Vagina (tissue), 2 donors: Measurements from ENCODE around the gene RPL36. TPM values are rescaled to one million over a fixed set of nuclear protein-coding genes. Genes with fewer than 3 reads are reported as not detected.

Experiments
- DNase-seq, 2 donors: peaks; one replicate each; pipeline ENCODE4 v3.0.0-alpha.2; 2017; ENCODE audit errors: extremely low spot score in 2 of 2
- H3K27ac ChIP-seq: fragments of 200-600 bp; sonication (generic); one replicate; pipeline ENCODE4 v1.5.1; 2019
- H3K27me3 ChIP-seq: fragments of 200-600 bp; sonication (generic); one replicate; pipeline ENCODE4 v1.5.1; 2019
- H3K36me3 ChIP-seq, 2 donors: fragments of 200-600 bp; sonication (generic); one replicate each; pipeline ENCODE4 v1.5.1; 2017 to 2019
- H3K4me1 ChIP-seq: fragments of 200-600 bp; sonication (generic); one replicate; pipeline ENCODE4 v1.5.1; 2019
- H3K4me3 ChIP-seq, 2 donors: fragments of 200-600 bp; sonication (generic); 1 replicate in 1 of 2; 2 replicates in 1 of 2; pipeline ENCODE4 v1.5.1; 2016 to 2019
- H3K9me3 ChIP-seq: fragments of 200-600 bp; sonication (generic); one replicate; pipeline ENCODE4 v1.5.1; 2019
- POLR2A ChIP-seq, 2 donors: fragments of 450-650 bp; IDR thresholded peaks; one replicate each; pipeline ENCODE4 v1.6.1; 2017; ENCODE audit warnings: antibody characterized with exemption in 2 of 2, mild to moderate bottlenecking in 2 of 2, moderate library complexity in 2 of 2
- POLR2AphosphoS5 ChIP-seq, 2 donors: sonication (generic); formaldehyde crosslinking; IDR thresholded peaks; one replicate each; pipeline ENCODE4 v1.9.0; 2017; ENCODE audit warnings: antibody characterized with exemption in 2 of 2, mild to moderate bottlenecking in 2 of 2, low read depth in 1 of 2; ENCODE audit not compliant: insufficient read depth in 1 of 2
- intact Hi-C: fragments of 100-400 bp; cut with DNase I; formaldehyde crosslinking; loops from one replicate; pipeline ENCODE4 v1.15.1; 2023
- total RNA-seq: library from RNA; depleted of rRNA; stranded (reverse); fragments of >200 nt; gene quantifications from one replicate; pipeline ENCODE4 v1.2.3, GENCODE V29; 2016
- TF ChIP-seq, protein P1 (sequence below), 3 experiments: fragments of 450-650 bp in 2 of 3; fragments of 200-600 bp in 1 of 3; sonication (generic) in 1 of 3; IDR thresholded peaks; one replicate each; pipeline ENCODE4 v1.5.1; 2017 to 2019; ENCODE audit warnings: antibody characterized with exemption in 3 of 3, mild to moderate bottlenecking in 2 of 3, moderate library complexity in 2 of 3

Gene RPL36
- total RNA-seq, 1 donor from 2014 or later: 703 TPM

DNA sequence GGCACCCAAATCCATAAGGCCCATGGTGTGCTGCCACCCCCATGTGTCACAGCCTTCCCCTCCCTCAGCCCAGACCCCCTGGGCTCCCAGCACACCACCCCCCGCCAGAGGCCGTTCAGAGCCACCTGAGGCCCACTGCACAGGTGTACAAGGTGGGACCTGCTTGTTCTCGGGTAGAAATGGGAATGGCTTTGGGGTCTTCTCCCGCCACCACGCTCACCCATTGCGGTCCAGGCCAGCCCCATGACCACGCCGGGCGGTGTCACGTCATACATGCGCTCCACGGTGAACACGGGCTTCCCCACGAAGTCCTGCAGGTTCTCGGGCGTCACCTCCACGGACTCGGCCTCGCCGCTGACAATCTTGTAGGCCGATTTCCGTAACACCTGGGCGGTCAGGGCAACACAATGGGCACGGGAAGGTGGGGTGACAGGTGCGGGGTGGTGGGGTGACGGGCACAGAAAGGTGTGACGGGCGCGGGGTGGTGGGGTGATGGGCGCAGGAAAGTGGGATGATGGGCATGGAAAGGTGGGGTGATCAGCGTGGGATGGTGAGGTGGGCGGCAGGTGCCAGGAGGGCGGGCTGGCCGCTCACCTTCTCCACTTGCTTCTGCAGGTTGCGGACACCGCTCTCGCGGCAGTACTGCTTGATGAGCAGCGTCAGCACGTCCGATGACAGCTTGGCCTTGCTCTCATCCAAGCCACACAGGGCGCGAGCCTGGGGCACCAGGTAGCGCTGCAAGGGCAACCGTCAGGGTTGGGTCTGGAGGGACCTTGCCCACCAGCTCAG is 4.3 kb downstream of the RPL36 start:
- H3K36me3 ChIP-seq: peaks cover 0 to 53% of the 10 kb centered on the region in 2 donors
- no peak overlapping the region for H3K27ac ChIP-seq
- intact Hi-C loops: no loop called here
- H3K9me3 ChIP-seq: no peaks in the 10 kb centered on the region
- DNase-seq: no peak
- H3K4me1 ChIP-seq: peaks cover 34% of the 10 kb centered on the region
- no peaks in the 10 kb centered on the region for H3K27me3 ChIP-seq
- H3K4me3 ChIP-seq: no peak overlapping the region
- TF ChIP-seq, protein P1, sequence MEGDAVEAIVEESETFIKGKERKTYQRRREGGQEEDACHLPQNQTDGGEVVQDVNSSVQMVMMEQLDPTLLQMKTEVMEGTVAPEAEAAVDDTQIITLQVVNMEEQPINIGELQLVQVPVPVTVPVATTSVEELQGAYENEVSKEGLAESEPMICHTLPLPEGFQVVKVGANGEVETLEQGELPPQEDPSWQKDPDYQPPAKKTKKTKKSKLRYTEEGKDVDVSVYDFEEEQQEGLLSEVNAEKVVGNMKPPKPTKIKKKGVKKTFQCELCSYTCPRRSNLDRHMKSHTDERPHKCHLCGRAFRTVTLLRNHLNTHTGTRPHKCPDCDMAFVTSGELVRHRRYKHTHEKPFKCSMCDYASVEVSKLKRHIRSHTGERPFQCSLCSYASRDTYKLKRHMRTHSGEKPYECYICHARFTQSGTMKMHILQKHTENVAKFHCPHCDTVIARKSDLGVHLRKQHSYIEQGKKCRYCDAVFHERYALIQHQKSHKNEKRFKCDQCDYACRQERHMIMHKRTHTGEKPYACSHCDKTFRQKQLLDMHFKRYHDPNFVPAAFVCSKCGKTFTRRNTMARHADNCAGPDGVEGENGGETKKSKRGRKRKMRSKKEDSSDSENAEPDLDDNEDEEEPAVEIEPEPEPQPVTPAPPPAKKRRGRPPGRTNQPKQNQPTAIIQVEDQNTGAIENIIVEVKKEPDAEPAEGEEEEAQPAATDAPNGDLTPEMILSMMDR (IDR thresholded peaks at IDR 0.05): no peak
- TF ChIP-seq POLR2A (IDR thresholded peaks at IDR 0.05) (no peak), POLR2AphosphoS5 (IDR thresholded peaks at IDR 0.05; ENCODE audit: insufficient read depth in 1 of 2, low read depth in 1 of 2) (no peak)

- DNase-seq: no peak
- no peak for TF ChIP-seq POLR2AphosphoS5 (IDR thresholded peaks at IDR 0.05; ENCODE audit: insufficient read depth in 1 of 2, low read depth in 1 of 2)
- TF ChIP-seq POLR2A (IDR thresholded peaks at IDR 0.05): no peak
- TF ChIP-seq, protein P1 (IDR thresholded peaks at IDR 0.05): no peak
- Histone ChIP-seq H3K9me3 (no peaks in the 10 kb centered on the region), H3K27ac (no peak overlapping the region), H3K4me3 (no peak overlapping the region), H3K4me1 (peaks cover 34% of the 10 kb centered on the region), H3K27me3 (no peaks in the 10 kb centered on the region), H3K36me3 (peaks cover 0 to 58% of the 10 kb centered on the region in 2 donors)
- intact Hi-C loops: no loop called here
These were observed 5.0 kb downstream of the RPL36 start for GRCh38 chr19:5694956-5695648.

GRCh38 chr19:5695649-5696195 is 5.6 kb downstream of the RPL36 start:
- TF ChIP-seq POLR2A (IDR thresholded peaks at IDR 0.05) (no peak), POLR2AphosphoS5 (IDR thresholded peaks at IDR 0.05; ENCODE audit: insufficient read depth in 1 of 2, low read depth in 1 of 2) (no peak)
- TF ChIP-seq, protein P1 (IDR thresholded peaks at IDR 0.05): no peak
- Histone ChIP-seq H3K4me3 (no peak overlapping the region), H3K36me3 (peaks cover 0 to 64% of the 10 kb centered on the region in 2 donors), H3K27ac (no peak overlapping the region), H3K4me1 (peaks cover 31% of the 10 kb centered on the region), H3K27me3 (no peaks in the 10 kb centered on the region), H3K9me3 (no peaks in the 10 kb centered on the region)
- no peak for DNase-seq
- intact Hi-C loops: no loop called here

DNA sequence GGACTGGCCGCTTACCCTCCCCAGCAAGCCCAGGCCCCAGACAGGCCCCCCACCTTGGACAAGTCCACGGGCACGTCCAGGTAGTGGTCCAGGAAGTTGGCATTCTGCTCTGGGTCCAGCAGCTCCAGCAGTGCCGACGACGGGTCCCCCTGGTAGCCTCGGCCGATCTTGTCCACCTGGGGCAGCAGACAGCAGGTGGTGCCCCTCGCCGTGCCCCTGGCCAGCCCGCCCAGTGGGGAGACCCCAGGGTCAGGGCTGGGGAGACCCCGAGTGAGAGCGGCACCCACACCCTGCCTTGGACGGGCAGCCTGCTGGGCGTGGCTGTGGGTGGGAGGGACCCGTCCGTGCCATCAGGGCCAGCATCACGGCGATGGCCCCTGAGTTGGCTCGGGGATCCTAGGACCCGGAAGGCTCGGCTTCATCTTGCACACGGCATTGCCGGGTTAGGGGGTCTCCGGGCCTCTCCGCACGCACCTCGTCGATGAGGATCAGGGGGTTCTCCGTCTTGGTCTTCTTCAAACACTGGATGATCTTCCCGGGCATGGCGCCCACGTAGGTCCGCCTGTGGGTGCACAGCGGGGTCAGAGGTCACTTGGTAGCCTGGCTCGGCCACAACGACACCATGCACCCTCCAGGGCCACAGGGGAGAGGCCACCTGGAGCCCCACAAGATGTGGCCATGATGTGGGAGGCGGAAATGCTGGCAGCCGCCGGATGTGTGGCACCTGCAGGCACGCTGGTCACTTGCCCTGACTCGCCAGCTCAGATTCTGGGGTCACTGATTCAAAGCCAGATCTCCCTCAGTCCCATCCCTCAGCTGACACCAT is 6.3 kb downstream of the RPL36 start:
- Histone ChIP-seq H3K27ac (no peak overlapping the region), H3K36me3 (peaks cover 0 to 66% of the 10 kb centered on the region in 2 donors), H3K27me3 (no peaks in the 10 kb centered on the region), H3K4me3 (no peak overlapping the region), H3K4me1 (peaks cover 24% of the 10 kb centered on the region), H3K9me3 (no peaks in the 10 kb centered on the region)
- DNase-seq: no peak
- intact Hi-C loops: no loop called here
- TF ChIP-seq, protein P1 (IDR thresholded peaks at IDR 0.05): no peak
- TF ChIP-seq POLR2AphosphoS5 (IDR thresholded peaks at IDR 0.05; ENCODE audit: insufficient read depth in 1 of 2, low read depth in 1 of 2) (no peak), POLR2A (IDR thresholded peaks at IDR 0.05) (no peak)
